ENCODE results near the gene CCDC17. TPM values are rescaled to one million over a fixed set of nuclear protein-coding genes. Genes with fewer than 3 reads are reported as not detected.
A peak's percentile ranks its signal among the peaks of the same experiment; 100 is the strongest.

Gene CCDC17
- total RNA-seq, 4 donors from 2014 or later: 1.4 to 2.1 (median 1.7) TPM

DNA sequence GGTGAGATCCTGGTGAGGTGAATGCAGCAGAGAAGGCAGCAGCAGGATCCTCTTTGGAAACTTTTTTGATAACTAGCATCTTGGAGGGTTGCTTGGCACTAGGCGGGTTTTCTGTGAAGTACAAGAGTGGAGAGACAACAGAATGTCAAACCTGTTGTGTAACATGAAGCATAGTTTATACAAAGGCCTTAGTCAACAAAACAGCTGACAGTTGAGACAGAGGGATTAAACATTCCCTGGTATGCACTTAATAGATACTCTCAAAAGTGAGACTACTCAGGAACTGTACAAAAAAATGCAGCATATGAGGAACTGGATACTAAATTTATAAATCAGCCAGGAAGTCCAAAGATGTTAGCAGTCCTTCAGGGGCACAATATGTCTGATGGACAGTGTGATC is 16.4 kb upstream of the CCDC17 start:
- intact Hi-C loops (cut with DNase I; ENCODE audit: low total_unique reads): no loop called here
- WGBS, 2 donors: 91 to 93% methylated on average over 1 of the region's 1 CpG
- no peak for TF ChIP-seq POLR2A (IDR thresholded peaks at IDR 0.05)

DNA sequence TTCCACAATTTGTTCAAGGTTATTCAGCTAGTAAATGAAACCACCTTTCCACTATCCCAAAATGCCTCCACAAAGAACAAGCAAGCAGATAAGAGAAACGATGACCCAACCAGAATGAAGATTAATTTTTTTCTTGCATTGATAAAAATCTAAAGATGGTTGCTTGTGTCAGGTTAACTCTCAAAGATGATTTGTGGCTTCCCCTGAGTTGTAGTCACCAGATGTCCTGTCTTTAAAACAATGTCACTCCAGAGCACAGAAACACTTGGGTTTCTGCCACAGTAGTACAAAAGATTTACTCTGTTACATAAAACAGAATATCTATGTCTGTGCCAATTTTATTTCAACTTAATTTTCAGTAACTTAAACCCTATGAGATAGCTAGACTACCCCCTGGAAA is 11.4 kb upstream of the CCDC17 start:
- 49 to 53% methylated on average over 1 of the region's 1 CpG for WGBS, 2 donors
- TF ChIP-seq, protein P1, sequence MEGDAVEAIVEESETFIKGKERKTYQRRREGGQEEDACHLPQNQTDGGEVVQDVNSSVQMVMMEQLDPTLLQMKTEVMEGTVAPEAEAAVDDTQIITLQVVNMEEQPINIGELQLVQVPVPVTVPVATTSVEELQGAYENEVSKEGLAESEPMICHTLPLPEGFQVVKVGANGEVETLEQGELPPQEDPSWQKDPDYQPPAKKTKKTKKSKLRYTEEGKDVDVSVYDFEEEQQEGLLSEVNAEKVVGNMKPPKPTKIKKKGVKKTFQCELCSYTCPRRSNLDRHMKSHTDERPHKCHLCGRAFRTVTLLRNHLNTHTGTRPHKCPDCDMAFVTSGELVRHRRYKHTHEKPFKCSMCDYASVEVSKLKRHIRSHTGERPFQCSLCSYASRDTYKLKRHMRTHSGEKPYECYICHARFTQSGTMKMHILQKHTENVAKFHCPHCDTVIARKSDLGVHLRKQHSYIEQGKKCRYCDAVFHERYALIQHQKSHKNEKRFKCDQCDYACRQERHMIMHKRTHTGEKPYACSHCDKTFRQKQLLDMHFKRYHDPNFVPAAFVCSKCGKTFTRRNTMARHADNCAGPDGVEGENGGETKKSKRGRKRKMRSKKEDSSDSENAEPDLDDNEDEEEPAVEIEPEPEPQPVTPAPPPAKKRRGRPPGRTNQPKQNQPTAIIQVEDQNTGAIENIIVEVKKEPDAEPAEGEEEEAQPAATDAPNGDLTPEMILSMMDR (IDR thresholded peaks at IDR 0.05): no peak
- DNase-seq (ENCODE audit: low spot score in 2 of 2): no peak
- intact Hi-C loops (cut with DNase I; ENCODE audit: low total_unique reads): no loop called here
- H3K4me3 ChIP-seq (ENCODE audit: low read depth, poor library complexity, severe bottlenecking): no peak overlapping the region

More for the DNA sequence above, 16.4 kb upstream of the CCDC17 start:
- H3K4me3 ChIP-seq (ENCODE audit: low read depth, poor library complexity, severe bottlenecking): no peak overlapping the region
- no peak for DNase-seq (ENCODE audit: low spot score in 2 of 2)

DNA sequence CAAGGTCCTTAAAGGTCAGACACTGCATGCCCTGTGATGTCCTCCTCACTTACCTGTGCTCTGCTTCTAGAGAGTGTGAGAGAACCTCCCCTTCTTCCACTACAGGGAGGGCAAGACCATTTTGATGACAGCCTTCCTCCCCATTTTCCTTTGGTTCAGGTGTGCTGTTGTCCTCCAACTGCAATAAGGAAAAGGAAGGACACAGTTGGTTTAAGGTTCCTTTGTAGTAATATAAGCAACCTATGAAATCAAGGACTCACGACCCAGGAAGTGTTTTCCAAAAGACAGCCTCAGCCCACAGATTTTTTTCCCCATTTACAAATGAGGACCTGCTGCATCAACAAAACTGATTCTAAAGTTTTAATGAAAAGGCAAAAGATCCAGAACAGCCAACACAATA is 6.6 kb upstream of the CCDC17 start:
- intact Hi-C loops (cut with DNase I; ENCODE audit: low total_unique reads): no loop called here
- DNase-seq (ENCODE audit: low spot score in 2 of 2): no peak
- TF ChIP-seq, protein P1 (IDR thresholded peaks at IDR 0.05): no peak
- 77 to 82% methylated on average over 1 of the region's 1 CpG for WGBS, 2 donors
- H3K4me3 ChIP-seq (ENCODE audit: low read depth, poor library complexity, severe bottlenecking): no peak overlapping the region

DNA sequence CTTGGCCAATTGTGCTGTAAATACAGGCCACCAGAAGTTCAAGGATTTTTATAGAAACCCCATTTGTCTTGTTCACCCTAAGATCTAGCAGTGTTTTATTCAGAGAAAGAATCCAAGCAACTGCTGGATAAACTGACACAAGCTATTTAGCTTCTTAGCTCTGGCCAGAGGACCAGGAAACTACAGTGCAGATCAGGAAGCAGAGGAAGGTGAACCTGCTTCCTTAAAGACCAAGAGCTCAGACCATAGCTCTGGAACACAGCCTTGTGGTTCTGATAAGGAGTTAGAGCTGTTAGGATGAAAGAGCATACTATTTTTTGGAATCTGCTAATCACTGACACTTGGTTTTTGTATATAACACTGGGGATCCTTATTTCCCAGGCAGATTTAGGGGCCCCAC is 5.2 kb upstream of the CCDC17 start:
- DNase-seq (ENCODE audit: low spot score in 2 of 2): no peak
- TF ChIP-seq, protein P1 (IDR thresholded peaks at IDR 0.05): no peak
- no peak for TF ChIP-seq POLR2A (IDR thresholded peaks at IDR 0.05)
- intact Hi-C loops (cut with DNase I; ENCODE audit: low total_unique reads): no loop called here
- H3K4me3 ChIP-seq (ENCODE audit: low read depth, poor library complexity, severe bottlenecking): no peak overlapping the region

DNA sequence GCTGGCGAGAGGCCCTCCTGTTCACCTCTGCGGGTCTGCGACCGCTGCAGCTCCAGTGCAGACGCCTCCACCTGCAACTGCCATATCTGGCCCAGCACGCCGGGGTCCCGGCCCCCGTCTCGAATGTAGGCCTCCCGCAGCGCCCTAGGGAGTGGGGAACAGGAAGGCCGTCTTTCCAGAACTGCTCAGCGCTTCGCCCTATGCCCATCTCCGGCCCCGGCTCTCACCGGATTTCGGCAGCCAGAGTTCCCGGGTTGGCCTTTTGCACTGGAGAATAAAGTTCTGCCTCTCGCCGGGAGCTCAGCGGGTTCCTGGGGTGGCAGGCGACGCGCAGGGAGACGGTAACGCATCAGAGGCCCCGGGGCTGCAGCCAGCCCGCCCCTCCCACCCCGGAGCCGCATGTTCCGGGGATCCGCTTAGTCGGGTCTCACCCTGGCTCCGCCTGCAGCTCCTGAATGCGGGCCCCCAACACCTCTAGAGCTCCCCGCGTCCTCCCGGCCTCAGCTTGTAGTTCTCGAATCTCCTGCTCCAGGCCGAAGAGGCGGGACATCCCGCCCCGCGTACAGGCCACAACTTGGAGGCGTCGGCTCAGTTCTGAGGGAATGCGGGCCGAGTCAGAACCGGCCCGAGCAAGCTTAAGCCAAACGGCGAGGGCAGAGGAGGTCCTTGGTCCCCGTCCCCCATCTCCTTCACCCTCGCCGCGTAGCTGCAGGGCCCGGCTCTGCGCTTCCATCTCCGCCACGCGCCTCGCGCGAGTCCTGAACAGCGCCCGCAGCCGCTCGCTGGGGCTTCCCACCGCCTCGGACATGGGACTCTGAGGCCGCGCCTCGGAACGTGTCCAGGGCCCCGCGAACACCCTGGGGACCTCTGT is 1.1 kb downstream of the CCDC17 start:
- intact Hi-C loops (cut with DNase I; ENCODE audit: low total_unique reads): no loop called here
- DNase-seq (ENCODE audit: low spot score in 2 of 2): peak in 1 of 2 donors; percentile 89
- H3K4me3 ChIP-seq (ENCODE audit: low read depth, poor library complexity, severe bottlenecking): no peak overlapping the region
- no peak for TF ChIP-seq POLR2A (IDR thresholded peaks at IDR 0.05)
- TF ChIP-seq, protein P1 (IDR thresholded peaks at IDR 0.05): no peak
- 60 to 64% methylated on average over 28 to 65 of the region's 78 CpGs for WGBS, 2 donors

DNA sequence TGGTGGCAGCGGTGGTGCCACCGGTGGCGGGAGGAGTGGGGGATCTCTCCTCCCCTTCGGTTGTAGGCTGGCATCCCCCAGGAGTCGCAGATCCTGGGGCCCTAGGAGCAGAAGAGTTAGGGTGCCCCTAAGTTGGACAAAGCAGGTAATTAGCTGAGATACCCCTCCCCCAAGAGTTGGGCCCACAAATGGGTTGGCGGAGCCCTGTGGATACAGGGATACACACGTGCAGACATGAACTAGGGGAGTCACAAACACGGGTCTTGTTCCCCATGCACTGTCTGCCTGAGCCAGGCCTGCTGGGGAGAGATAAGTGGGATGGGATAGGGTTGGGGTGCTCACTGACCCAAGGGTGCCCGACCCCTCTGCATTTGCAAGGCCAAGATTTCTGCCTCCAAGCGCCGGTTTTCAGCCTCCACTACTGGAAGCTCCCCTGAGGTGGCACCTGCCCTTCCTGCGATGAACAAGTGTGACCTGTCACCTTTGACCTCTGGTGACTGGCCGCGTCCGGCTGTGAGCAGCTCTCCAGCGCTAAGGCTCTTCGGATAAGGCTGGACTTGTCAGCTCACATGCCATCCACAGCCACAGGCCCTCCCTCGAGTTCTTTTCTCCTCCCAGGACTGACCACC is 1.8 kb downstream of the CCDC17 start:
- 61 to 68% methylated on average over 16 to 18 of the region's 18 CpGs for whole genome bisulfite sequencing, 2 donors

More for the DNA sequence above, 1.8 kb downstream of the CCDC17 start:
- DNase-seq (ENCODE audit: low spot score in 2 of 2): no peak
- intact Hi-C loops (cut with DNase I; ENCODE audit: low total_unique reads): no loop called here
- no peak for TF ChIP-seq POLR2A (IDR thresholded peaks at IDR 0.05)
- TF ChIP-seq, protein P1 (IDR thresholded peaks at IDR 0.05): no peak
- H3K4me3 ChIP-seq (ENCODE audit: low read depth, poor library complexity, severe bottlenecking): no peak overlapping the region
